Measurements from ENCODE around the gene ARFIP1. TPM values are rescaled to one million over a fixed set of nuclear protein-coding genes. Genes with fewer than 3 reads are reported as not detected.
A peak's percentile ranks its signal among the peaks of the same experiment; 100 is the strongest.

ARFIP1 gene
- total RNA-seq, 1 experiment from 2014 or later, result 32.7 TPM

DNA sequence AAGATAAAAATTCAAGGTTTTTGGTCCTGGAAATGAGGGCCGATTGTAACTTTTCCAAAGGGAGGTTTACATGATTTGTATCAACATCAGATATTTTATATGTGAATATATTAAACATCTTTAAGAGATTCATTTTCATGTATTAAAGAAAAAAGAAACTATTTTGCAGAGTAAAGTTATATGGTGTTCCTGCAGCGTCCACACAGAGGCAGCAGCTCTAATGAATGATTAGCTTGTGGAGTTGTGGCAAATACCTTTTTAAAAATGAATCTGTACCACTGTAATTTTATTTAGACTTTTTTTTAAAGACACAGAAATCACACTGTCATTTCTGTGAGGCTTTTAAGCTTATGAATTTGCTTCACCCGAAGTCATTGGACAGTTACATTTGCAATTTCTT lies 130.8 kb downstream of the ARFIP1 start:
- H3K36me3 ChIP-seq (ENCODE audit: control insufficient read depth in 1 of 2, insufficient read depth in 2 of 2, low read length in 2 of 2), result no peaks in the 10 kb centered on the region
- ChIA-PET POLR2A (no interaction called here), CTCF (no interaction called here), RAD21 (ENCODE audit: low non-redundant PET in 1 of 2, low total read pairs in 2 of 2, uncharacterized antibody in 2 of 2, unreplicated experiment in 2 of 2) (no interaction called here)
- H4K20me1 ChIP-seq (ENCODE audit: insufficient read depth), result no peaks in the 10 kb centered on the region
- H3K9ac ChIP-seq (ENCODE audit: low read length), result no peak overlapping the region
- H3K27ac ChIP-seq (ENCODE audit: low read depth, low read length), result no peak overlapping the region
- H3K9me3 ChIP-seq (ENCODE audit: control insufficient read depth in 1 of 2, insufficient read depth in 1 of 2, low read depth in 1 of 2, low read length in 2 of 2), result no peaks in the 10 kb centered on the region
- TF ChIP-seq EZH2 (IDR thresholded peaks at IDR 0.05) (no peak), RAD21 (IDR thresholded peaks at IDR 0.05; ENCODE audit: low read depth) (0 out of 2 replicates have a peak, but pooled peaks have one; percentile 4)
- no peaks in the 10 kb centered on the region for H3K4me1 ChIP-seq (ENCODE audit: control insufficient read depth in 1 of 2, insufficient read depth in 2 of 2, low read length in 2 of 2)
- H3K79me2 ChIP-seq (ENCODE audit: insufficient read depth, low read length), result no peaks in the 10 kb centered on the region
- no peak overlapping the region for H2AFZ ChIP-seq (ENCODE audit: low read depth, low read length, poor library complexity, severe bottlenecking)
- no peaks in the 10 kb centered on the region for H3K27me3 ChIP-seq (ENCODE audit: insufficient read depth, low read length)
- no peak overlapping the region for H3K4me2 ChIP-seq (ENCODE audit: low read length)
- no peak overlapping the region for H3K4me3 ChIP-seq (replicated peaks in 1 of 2; ENCODE audit: low read depth in 1 of 2, low read length in 2 of 2)
- intact Hi-C loops (cut with micrococcal nuclease), result no loop called here
- no peak for DNase-seq (ENCODE audit: low read depth, low spot score)
- no peaks in the 10 kb centered on the region for H3K9me2 ChIP-seq (ENCODE audit: insufficient read depth)
- no TSS peak for BruUV-seq (replicated peaks)
- ATAC-seq, result no peak

- RAD21 ChIA-PET (ENCODE audit: low non-redundant PET in 1 of 2, low total read pairs in 2 of 2, uncharacterized antibody in 2 of 2, unreplicated experiment in 2 of 2), result no interaction called here
- Histone ChIP-seq H3K4me1 (ENCODE audit: control insufficient read depth in 1 of 2, insufficient read depth in 2 of 2, low read length in 2 of 2) (no peaks in the 10 kb centered on the region), H4K20me1 (ENCODE audit: insufficient read depth) (no peaks in the 10 kb centered on the region), H3K9me3 (ENCODE audit: control insufficient read depth in 1 of 2, insufficient read depth in 1 of 2, low read depth in 1 of 2, low read length in 2 of 2) (peaks cover 7 to 18% of the 10 kb centered on the region in 2 experiments; a peak in 3 of 4 replicates), H3K4me3 (replicated peaks in 1 of 2; ENCODE audit: low read depth in 1 of 2, low read length in 2 of 2) (no peak overlapping the region), H3K27ac (ENCODE audit: low read depth, low read length) (no peak overlapping the region), H3K79me2 (ENCODE audit: insufficient read depth, low read length) (no peaks in the 10 kb centered on the region), H2AFZ (ENCODE audit: low read depth, low read length, poor library complexity, severe bottlenecking) (no peak overlapping the region), H3K9ac (ENCODE audit: low read length) (no peak overlapping the region), H3K9me2 (ENCODE audit: insufficient read depth) (no peaks in the 10 kb centered on the region), H3K4me2 (ENCODE audit: low read length) (no peak overlapping the region), H3K36me3 (ENCODE audit: control insufficient read depth in 1 of 2, insufficient read depth in 2 of 2, low read length in 2 of 2) (no peaks in the 10 kb centered on the region), H3K27me3 (ENCODE audit: insufficient read depth, low read length) (no peaks in the 10 kb centered on the region)
- no peak for TF ChIP-seq CBX3 (IDR thresholded peaks at IDR 0.05; ENCODE audit: low read depth)
- TF ChIP-seq MAX (IDR thresholded peaks at IDR 0.05), result no peak
- TF ChIP-seq ATF3 (IDR thresholded peaks at IDR 0.05), result no peak
- no peak for TF ChIP-seq POLR2AphosphoS5 (IDR thresholded peaks at IDR 0.05; ENCODE audit: low read depth, low read length)
- TF ChIP-seq EZH2 (IDR thresholded peaks at IDR 0.05), result no peak
- TF ChIP-seq SP1 (IDR thresholded peaks at IDR 0.05; ENCODE audit: low read depth), result no peak
- no peak for TF ChIP-seq EGR1 (IDR thresholded peaks at IDR 0.05; ENCODE audit: low read depth)
- TF ChIP-seq ZBTB33 (IDR thresholded peaks at IDR 0.05; ENCODE audit: extremely low read depth, insufficient replicate concordance, low read length), result no peak
- TF ChIP-seq POLR2A (IDR thresholded peaks at IDR 0.05; ENCODE audit: borderline replicate concordance, extremely low read depth, insufficient read depth, insufficient read length), result no peak
- TF ChIP-seq REST (IDR thresholded peaks at IDR 0.05; ENCODE audit: low read depth), result no peak
- TF ChIP-seq YY1 (IDR thresholded peaks at IDR 0.05; ENCODE audit: extremely low read depth, insufficient replicate concordance, low read depth, low read length), result no peak
- ATAC-seq (no peak), DNase-seq (ENCODE audit: low read depth, low spot score) (no peak)
- POLR2A ChIA-PET, result no interaction called here
- no TSS peak for BruUV-seq (replicated peaks)
- CTCF ChIA-PET, result no interaction called here
- intact Hi-C loops (cut with micrococcal nuclease), result no loop called here
Observed at GRCh38 chr4:152917543-152918395, 138.0 kb downstream of the ARFIP1 start.
